ENCODE data around the gene SYNE3. TPM values are rescaled to one million over a fixed set of nuclear protein-coding genes. Genes with fewer than 3 reads are reported as not detected.
A peak's percentile ranks its signal among the peaks of the same experiment; 100 is the strongest.

The SYNE3 gene
- total RNA-seq, 6 experiments from 2014 or later: 14.8 to 20.4 (median 16.3) TPM

GRCh38 chr14:95549656-95550585 lies 33.5 kb upstream of the SYNE3 start:
- Mint-ChIP-seq H3K27me3 (ENCODE audit: insufficient read depth) (no peaks in the 10 kb centered on the region), H3K4me3 (no peak overlapping the region), H3K4me1 (ENCODE audit: low read depth) (peaks cover 37% of the 10 kb centered on the region), H3K36me3 (ENCODE audit: low read depth) (peaks cover 9% of the 10 kb centered on the region), H3K27ac (no peak overlapping the region), H3K9me3 (peaks cover 9% of the 10 kb centered on the region)
- TF ChIP-seq CTCF (IDR thresholded peaks at IDR 0.05): no peak
- DNase-seq: no peak

- no peak for DNase-seq
- Mint-ChIP-seq H3K4me1 (ENCODE audit: low read depth) (peaks cover 41% of the 10 kb centered on the region), H3K27ac (peak overlapping the region; percentile 56), H3K4me3 (no peak overlapping the region), H3K9me3 (peaks cover 16% of the 10 kb centered on the region), H3K36me3 (ENCODE audit: low read depth) (peaks cover 23% of the 10 kb centered on the region), H3K27me3 (ENCODE audit: insufficient read depth) (no peaks in the 10 kb centered on the region)
- no peak for TF ChIP-seq CTCF (IDR thresholded peaks at IDR 0.05)
These were observed 32.0 kb upstream of the SYNE3 start for GRCh38 chr14:95548328-95548929.

- TF ChIP-seq CTCF (IDR thresholded peaks at IDR 0.05): no peak
- H3K4me3 Mint-ChIP-seq: no peak overlapping the region; the same call in 1 of the 2 replicates
- peak overlapping the region; percentile 56 for H3K27ac Mint-ChIP-seq
- peaks cover 41% of the 10 kb centered on the region for H3K4me1 Mint-ChIP-seq (ENCODE audit: low read depth)
- peak; percentile 38 for DNase-seq
- H3K27me3 Mint-ChIP-seq (ENCODE audit: insufficient read depth): no peaks in the 10 kb centered on the region
- H3K9me3 Mint-ChIP-seq: peaks cover 16% of the 10 kb centered on the region
- H3K36me3 Mint-ChIP-seq (ENCODE audit: low read depth): peaks cover 26% of the 10 kb centered on the region
These were observed 31.3 kb upstream of the SYNE3 start for GRCh38 chr14:95547626-95548327.

GRCh38 chr14:95547272-95547625 lies 30.8 kb upstream of the SYNE3 start:
- Mint-ChIP-seq H3K36me3 (ENCODE audit: low read depth) (peaks cover 26% of the 10 kb centered on the region), H3K27me3 (ENCODE audit: insufficient read depth) (no peaks in the 10 kb centered on the region), H3K9me3 (peaks cover 16% of the 10 kb centered on the region), H3K4me3 (no peak overlapping the region; the same call in 1 of the 2 replicates), H3K4me1 (ENCODE audit: low read depth) (peaks cover 41% of the 10 kb centered on the region), H3K27ac (peak overlapping the region; percentile 56)
- no peak for TF ChIP-seq CTCF (IDR thresholded peaks at IDR 0.05)
- DNase-seq: no peak

- no peaks in the 10 kb centered on the region for H3K27me3 Mint-ChIP-seq (ENCODE audit: insufficient read depth)
- peak overlapping the region; percentile 74 for H3K27ac Mint-ChIP-seq
- peaks cover 16% of the 10 kb centered on the region for H3K9me3 Mint-ChIP-seq
- TF ChIP-seq CTCF (IDR thresholded peaks at IDR 0.05): no peak
- H3K36me3 Mint-ChIP-seq (ENCODE audit: low read depth): peaks cover 26% of the 10 kb centered on the region
- H3K4me3 Mint-ChIP-seq: no peak overlapping the region
- DNase-seq: peak; percentile 89
- peaks cover 41% of the 10 kb centered on the region for H3K4me1 Mint-ChIP-seq (ENCODE audit: low read depth)
These were observed 29.2 kb upstream of the SYNE3 start for GRCh38 chr14:95545515-95546168.

All from HFFc6 (cell line).